A549 (cell line): ENCODE data around the gene HNF4A. TPM values are rescaled to one million over a fixed set of nuclear protein-coding genes. Genes with fewer than 3 reads are reported as not detected.
A peak's percentile ranks its signal among the peaks of the same experiment; 100 is the strongest.

Experiments
- ATAC-seq, 2 experiments: fragments of 200-7000 bp in 1 of 2; fragments of >200 bp in 1 of 2; cut with Nextera tagmentation in 1 of 2; cut with Tn5 transposase in 1 of 2; 3 replicates each; pipeline versions ENCODE4 v1.8.0 to v1.9.1; 2018 to 2020; ENCODE audit warnings: mild to moderate bottlenecking in 1 of 2, moderate library complexity in 1 of 2
- CTCF ChIA-PET: fragments of 300-600 bp; sonication (Branson Sonifier 250); formaldehyde crosslinking; extraction: SDS; loops from one replicate; lab custom pipeline; 2021; ENCODE audit warnings: antibody characterized with exemption, inconsistent platforms; lab: Yijun Ruan, JAX
- POLR2A ChIA-PET: fragments of 350-600 bp; formaldehyde crosslinking; extraction: SDS; loops from one replicate; lab custom pipeline; 2021; ENCODE audit warnings: antibody characterized with exemption, inconsistent platforms; lab: Yijun Ruan, JAX
- DNase-seq, 2 experiments: peaks; one replicate each; pipeline versions ENCODE4 v3.0.0 to v3.0.0-alpha.2; 2011 to 2016; ENCODE audit warnings: low read depth in 1 of 2, low spot score in 1 of 2
- FAIRE-seq: peaks from 2 replicates; lab custom pipeline; 2011; peaks lifted over from hg19 to GRCh38; lab: Jason Lieb, UNC
- H3K27ac ChIP-seq, 2 experiments: fragments of >200 bp; sonication (Bioruptor Twin); formaldehyde crosslinking; 3 replicates each; pipeline ENCODE4 v1.5.1; 2016 to 2017
- H3K4me1 ChIP-seq: fragments of >200 bp; sonication (Bioruptor Twin); formaldehyde crosslinking; 3 replicates; pipeline ENCODE4 v1.6.1; 2016
- H3K4me2 ChIP-seq: fragments of >200 bp; sonication (Bioruptor Twin); formaldehyde crosslinking; 3 replicates; pipeline ENCODE4 v1.6.1; 2016
- H3K4me3 ChIP-seq: fragments of >200 bp; sonication (Bioruptor Twin); formaldehyde crosslinking; 3 replicates; pipeline ENCODE4 v1.5.1; 2016
- H3K9me3 ChIP-seq: fragments of >200 bp; sonication (Bioruptor Twin); formaldehyde crosslinking; 3 replicates; pipeline ENCODE4 v1.6.1; 2016
- CBX2 ChIP-seq: fragments of 200-600 bp; sonication (generic); IDR thresholded peaks from 2 replicates; pipeline ENCODE4 v1.6.1; 2016; ENCODE audit warnings: low read depth, mild to moderate bottlenecking, borderline replicate concordance
- CBX8 ChIP-seq: fragments of 200-600 bp; sonication (generic); IDR thresholded peaks from 2 replicates; pipeline ENCODE4 v1.6.1; 2016
- CEBPB ChIP-seq, 2 experiments: fragments of >200 bp in 1 of 2; sonication (Bioruptor Twin) in 1 of 2; formaldehyde crosslinking in 1 of 2; IDR thresholded peaks; 2 replicates each; pipeline ENCODE4 v1.6.1; 2012 to 2016
- CHD2 ChIP-seq: fragments of 150-350 bp; IDR thresholded peaks from 2 replicates; pipeline ENCODE4 v1.6.1; 2014; ENCODE audit warnings: low read length; ENCODE audit not compliant: partially characterized antibody
- CHD4 ChIP-seq: fragments of 200-600 bp; sonication (generic); IDR thresholded peaks from 2 replicates; pipeline ENCODE4 v1.6.1; 2016; ENCODE audit warnings: antibody characterized with exemption, mild to moderate bottlenecking, borderline replicate concordance
- EHF ChIP-seq: fragments of 250-450 bp; sonication (Bioruptor Pico); IDR thresholded peaks from 2 replicates; pipeline ENCODE4 v1.5.0; 2020; ENCODE audit warnings: mild to moderate bottlenecking
- EHMT2 ChIP-seq: fragments of 200-600 bp; sonication (generic); IDR thresholded peaks from 2 replicates; pipeline ENCODE4 v1.6.1; 2016; ENCODE audit warnings: antibody characterized with exemption, low read depth, mild to moderate bottlenecking, moderate library complexity
- GATA3 ChIP-seq: IDR thresholded peaks from 2 replicates; pipeline ENCODE4 v1.6.1; 2012; ENCODE audit warnings: borderline replicate concordance
- HDAC2 ChIP-seq: fragments of 200-600 bp; sonication (generic); IDR thresholded peaks from 2 replicates; pipeline ENCODE4 v1.6.1; 2016
- JUN ChIP-seq, 2 experiments: fragments of >200 bp; sonication (Bioruptor Twin); formaldehyde crosslinking; IDR thresholded peaks; 2 replicates in 1 of 2; 3 replicates in 1 of 2; pipeline ENCODE4 v1.6.1; 2016 to 2017
- MAZ ChIP-seq: fragments of 150-350 bp; IDR thresholded peaks from 2 replicates; pipeline ENCODE4 v1.6.1; 2014; ENCODE audit warnings: antibody characterized with exemption, low read depth, low read length, borderline replicate concordance
- MYC ChIP-seq: IDR thresholded peaks from 2 replicates; pipeline ENCODE4 v1.6.1; 2012; ENCODE audit warnings: mild to moderate bottlenecking, inconsistent platforms, low read length, improper control_type of control experiment, borderline replicate concordance
- NFE2L2 ChIP-seq: fragments of 150-350 bp; conservative IDR thresholded peaks from 2 replicates; pipeline ENCODE4 v1.6.1; 2014; ENCODE audit warnings: low read length
- NR3C1 ChIP-seq: fragments of >200 bp; sonication (Bioruptor Twin); formaldehyde crosslinking; IDR thresholded peaks from 3 replicates; pipeline ENCODE4 v1.6.1; 2017
- POLR2A ChIP-seq: IDR thresholded peaks from 2 replicates; pipeline ENCODE4 v1.6.1; 2012; ENCODE audit warnings: mild to moderate bottlenecking, low read length
- RAD21 ChIP-seq, 2 experiments: fragments of >200 bp in 1 of 2; sonication (Bioruptor Twin) in 1 of 2; formaldehyde crosslinking in 1 of 2; IDR thresholded peaks in 1 of 2; conservative IDR thresholded peaks in 1 of 2; 2 replicates in 1 of 2; 3 replicates in 1 of 2; pipeline ENCODE4 v1.6.1; 2012 to 2018; ENCODE audit warnings: inconsistent platforms in 1 of 2
- RCOR1 ChIP-seq: fragments of 150-350 bp; IDR thresholded peaks from 2 replicates; pipeline ENCODE4 v1.6.1; 2014; ENCODE audit warnings: antibody characterized with exemption, low read length, low read depth
- RNF2 ChIP-seq: fragments of 200-600 bp; sonication (generic); IDR thresholded peaks from 2 replicates; pipeline ENCODE4 v1.6.1; 2016; ENCODE audit warnings: low read depth, mild to moderate bottlenecking, antibody characterized with exemption, moderate library complexity, borderline replicate concordance
- ZC3H11A ChIP-seq: fragments of 450-650 bp; IDR thresholded peaks from 2 replicates; pipeline ENCODE4 v1.6.1; 2014; ENCODE audit warnings: antibody characterized with exemption, mild to moderate bottlenecking
- ZSCAN20 ChIP-seq: fragments of 250-450 bp; sonication (Bioruptor Pico); IDR thresholded peaks from 2 replicates; pipeline ENCODE4 v1.8.0; 2022; ENCODE audit warnings: mild to moderate bottlenecking, moderate library complexity
- WGBS: methylation state at CpG from one replicate; pipeline ENCODE4 v1.1.6; 2017; ENCODE audit errors: missing lambda C conversion rate; 5-methylcytosine and 5-hydroxymethylcytosine counted together
- polyA plus RNA-seq, 4 experiments: library from polyadenylated mRNA; depleted of rRNA in 3 of 4; stranded (reverse); fragments of >200 nt; fragmentation: RNase III in 1 of 4; extraction: RNeasy Plus Mini Kit Qiagen cat#74134 plus additional on column Dnase treatment in 1 of 4; gene quantifications; 2 replicates in 3 of 4; 3 replicates in 1 of 4; pipeline ENCODE4 v1.2.3, GENCODE V29; 2011 to 2017
- TF ChIP-seq, protein P1 (sequence below): fragments of 150-350 bp; IDR thresholded peaks from 2 replicates; pipeline ENCODE4 v1.6.1; 2014; ENCODE audit warnings: low read depth, mild to moderate bottlenecking, low read length

Gene HNF4A
- polyA plus RNA-seq, 2 of the 4 experiments (the other 2 are of a cell fraction) = 20.0 to 26.2 TPM

- no peak overlapping the region for H3K4me2 ChIP-seq
- H3K4me1 ChIP-seq = 0 out of 3 replicates have a peak, but pooled peaks cover 4% of the 10 kb centered on the region
- H3K9me3 ChIP-seq = no peaks in the 10 kb centered on the region
- ATAC-seq = no peak
- DNase-seq = no peak
- TF ChIP-seq RCOR1 (no peak), GATA3 (no peak), EHF (CRISPR knock-in tag) (no peak), ZC3H11A (no peak), POLR2A (no peak), MYC (no peak)
- 0 out of 6 replicates have a peak overlapping the region, but pooled peaks of 1 of the 2 experiments have one; percentile 8 for H3K27ac ChIP-seq
- no peak for FAIRE-seq
- H3K4me3 ChIP-seq = no peak overlapping the region
- 80% methylated on average over 13 of the region's 13 CpGs for WGBS
- CTCF ChIA-PET = interaction anchor here (1.0 to 1.2 kb wide), 2 partner anchors 14 to 33 kb away, joined by 3 to 4 read pairs; no protein-coding TSS in a partner anchor
- POLR2A ChIA-PET = no interaction called here
These were observed 63.8 kb downstream of the HNF4A start for GRCh38 chr20:44419131-44419844.

GRCh38 chr20:44420497-44420896 is 65.0 kb downstream of the HNF4A start:
- H3K9me3 ChIP-seq = no peaks in the 10 kb centered on the region
- CTCF ChIA-PET = no interaction called here
- WGBS = 75% methylated on average over 4 of the region's 4 CpGs
- no peak for ATAC-seq
- no peak overlapping the region for H3K4me3 ChIP-seq
- POLR2A ChIA-PET = no interaction called here
- H3K4me1 ChIP-seq = 0 out of 3 replicates have a peak, but pooled peaks cover 4% of the 10 kb centered on the region
- H3K27ac ChIP-seq = no peak overlapping the region
- no peak for FAIRE-seq
- no peak overlapping the region for H3K4me2 ChIP-seq
- TF ChIP-seq ZSCAN20 (CRISPR knock-in tag) = no peak
- TF ChIP-seq ZC3H11A = no peak
- no peak for TF ChIP-seq MAZ
- TF ChIP-seq JUN (IDR thresholded peaks at IDR 0.05) = no peak
- no peak for TF ChIP-seq CHD4
- no peak for TF ChIP-seq CHD2
- TF ChIP-seq NR3C1 = no peak
- TF ChIP-seq RAD21 (conservative IDR thresholded peaks at IDR 0.05 in 1 of 2, IDR thresholded peaks at IDR 0.05 in 1 of 2) = no peak
- no peak for TF ChIP-seq HDAC2
- no peak for TF ChIP-seq CEBPB (IDR thresholded peaks at IDR 0.05)
- TF ChIP-seq GATA3 = no peak
- TF ChIP-seq POLR2A = no peak
- TF ChIP-seq CBX8 = no peak
- TF ChIP-seq RNF2 = no peak
- TF ChIP-seq CBX2 = no peak
- TF ChIP-seq NFE2L2 = no peak
- TF ChIP-seq, protein P1, sequence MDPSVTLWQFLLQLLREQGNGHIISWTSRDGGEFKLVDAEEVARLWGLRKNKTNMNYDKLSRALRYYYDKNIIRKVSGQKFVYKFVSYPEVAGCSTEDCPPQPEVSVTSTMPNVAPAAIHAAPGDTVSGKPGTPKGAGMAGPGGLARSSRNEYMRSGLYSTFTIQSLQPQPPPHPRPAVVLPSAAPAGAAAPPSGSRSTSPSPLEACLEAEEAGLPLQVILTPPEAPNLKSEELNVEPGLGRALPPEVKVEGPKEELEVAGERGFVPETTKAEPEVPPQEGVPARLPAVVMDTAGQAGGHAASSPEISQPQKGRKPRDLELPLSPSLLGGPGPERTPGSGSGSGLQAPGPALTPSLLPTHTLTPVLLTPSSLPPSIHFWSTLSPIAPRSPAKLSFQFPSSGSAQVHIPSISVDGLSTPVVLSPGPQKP = no peak
- DNase-seq = no peak

DNA sequence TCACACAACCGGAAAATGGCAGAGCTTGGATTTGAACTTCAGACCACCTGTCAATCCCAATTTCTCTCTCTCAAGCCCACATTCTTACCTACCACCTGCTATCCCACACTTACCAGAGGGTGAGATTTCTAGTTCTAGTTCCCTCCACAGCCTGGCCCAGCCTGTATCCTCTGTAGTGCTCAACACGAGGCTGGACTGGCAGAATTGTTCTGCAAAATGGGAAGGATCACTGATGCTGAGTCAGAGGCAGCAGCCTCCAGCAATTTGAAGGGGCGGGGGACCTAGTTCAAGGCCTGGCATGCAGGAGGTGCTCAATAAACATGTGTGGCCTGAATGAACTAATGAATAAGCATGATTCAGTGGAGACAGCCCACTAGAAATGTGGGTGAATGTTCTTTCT is 66.6 kb downstream of the HNF4A start:
- ATAC-seq (no peak), FAIRE-seq (no peak), DNase-seq (no peak)
- Histone ChIP-seq H3K9me3 (no peaks in the 10 kb centered on the region), H3K4me2 (no peak overlapping the region), H3K4me3 (no peak overlapping the region), H3K27ac (no peak overlapping the region), H3K4me1 (0 out of 3 replicates have a peak, but pooled peaks cover 4% of the 10 kb centered on the region)
- CTCF ChIA-PET = interaction anchor here (0.5 to 1.0 kb wide), 3 partner anchors 12 to 187 kb away, joined by 3 to 4 read pairs (median 3); no protein-coding TSS in a partner anchor
- no peak for TF ChIP-seq EHMT2
- TF ChIP-seq RNF2 = no peak
- POLR2A ChIA-PET = no interaction called here
- WGBS = 71% methylated on average over 3 of the region's 3 CpGs
